Neural cell (in vitro differentiated cells): ENCODE data around the gene RFX8. TPM values are rescaled to one million over a fixed set of nuclear protein-coding genes. Genes with fewer than 3 reads are reported as not detected.

Experiments used
- H2AFZ ChIP-seq: fragments of 200-600, 300-800 bp; sonication (generic), shearing (Covaris generic); 2 replicates; pipeline ENCODE4 v1.6.0; 2014; ENCODE audit warnings: low read depth, mild to moderate bottlenecking, antibody characterized with exemption, low read length, moderate library complexity
- H3F3A ChIP-seq: fragments of 200-600 bp; shearing (Covaris generic); 2 replicates; pipeline ENCODE4 v1.6.1; 2016; ENCODE audit warnings: mild to moderate bottlenecking, moderate library complexity, mixed read lengths, antibody characterized with exemption, low read length; ENCODE audit not compliant: insufficient read depth, poor library complexity, severe bottlenecking
- H3K27ac ChIP-seq: fragments of 200-600, 300-800 bp; sonication (generic), shearing (Covaris generic); 2 replicates; pipeline ENCODE4 v1.5.1; 2014; ENCODE audit warnings: mild to moderate bottlenecking, low read length, moderate library complexity
- H3K27me3 ChIP-seq: fragments of 300-800, 200-600 bp; sonication (generic), shearing (Covaris generic); 2 replicates; pipeline ENCODE4 v1.6.0; 2014; ENCODE audit warnings: mild to moderate bottlenecking, low read depth, low read length, moderate library complexity; ENCODE audit not compliant: insufficient read depth
- H3K36me3 ChIP-seq: fragments of 300-800, 200-600 bp; sonication (generic), shearing (Covaris generic); 2 replicates; pipeline ENCODE4 v1.5.1; 2014; ENCODE audit warnings: mild to moderate bottlenecking, antibody characterized with exemption, low read length, moderate library complexity; ENCODE audit not compliant: insufficient read depth
- H3K4me2 ChIP-seq: fragments of 300-800, 200-600 bp; sonication (generic), shearing (Covaris generic); 2 replicates; pipeline ENCODE4 v1.6.0; 2014; ENCODE audit warnings: mild to moderate bottlenecking, low read length
- H3K4me3 ChIP-seq: fragments of 300-800, 200-600 bp; sonication (generic), shearing (Covaris generic); 2 replicates; pipeline ENCODE4 v1.5.1; 2014; ENCODE audit warnings: mild to moderate bottlenecking, low read length, moderate library complexity
- H3K79me2 ChIP-seq: fragments of 200-600 bp; shearing (Covaris generic); replicated peaks from 2 replicates; pipeline ENCODE4 v1.6.0; 2014; ENCODE audit warnings: mild to moderate bottlenecking, low read length, moderate library complexity; ENCODE audit not compliant: insufficient read depth
- H3K9ac ChIP-seq: fragments of 300-800, 200-600 bp; sonication (generic), shearing (Covaris generic); 2 replicates; pipeline ENCODE4 v1.6.1; 2016; ENCODE audit warnings: mild to moderate bottlenecking, low read length, mixed read lengths
- H3K9me2 ChIP-seq: fragments of 200-600 bp; shearing (Covaris generic); 2 replicates; pipeline ENCODE4 v1.6.1; 2016; ENCODE audit warnings: mild to moderate bottlenecking, low read length, mixed read lengths; ENCODE audit not compliant: insufficient read depth
- H3K9me3 ChIP-seq: fragments of 200-600, 300-800 bp; sonication (generic), shearing (Covaris generic); 2 replicates; pipeline ENCODE4 v1.6.1; 2016; ENCODE audit warnings: mild to moderate bottlenecking, mixed run types, low read length, moderate library complexity, mixed read lengths
- H4K20me1 ChIP-seq: fragments of 200-600 bp; shearing (Covaris generic); 2 replicates; pipeline ENCODE4 v1.6.1; 2016; ENCODE audit warnings: mild to moderate bottlenecking, mixed run types; ENCODE audit not compliant: insufficient read depth
- CTCF ChIP-seq: fragments of 450-650 bp; IDR thresholded peaks from 2 replicates; pipeline ENCODE4 v1.5.1; 2014; ENCODE audit warnings: antibody characterized with exemption, mild to moderate bottlenecking, moderate library complexity; ENCODE audit not compliant: poor library complexity, severe bottlenecking
- EP300 ChIP-seq: fragments of 450-650 bp; conservative IDR thresholded peaks from 2 replicates; pipeline ENCODE4 v1.6.1; 2014; ENCODE audit warnings: antibody characterized with exemption, mild to moderate bottlenecking, moderate library complexity; ENCODE audit not compliant: poor library complexity, severe bottlenecking
- EZH2 ChIP-seq: fragments of 200-600, 300-800 bp; shearing (Covaris generic), sonication (generic); IDR thresholded peaks from 2 replicates; pipeline ENCODE4 v1.6.1; 2014; ENCODE audit warnings: antibody characterized with exemption, low read length, borderline replicate concordance, mild to moderate bottlenecking; ENCODE audit not compliant: insufficient read depth, poor library complexity, severe bottlenecking
- MXI1 ChIP-seq: fragments of 450-650 bp; conservative IDR thresholded peaks from 2 replicates; pipeline ENCODE4 v1.6.1; 2014; ENCODE audit warnings: antibody characterized with exemption, mild to moderate bottlenecking; ENCODE audit not compliant: poor library complexity, severe bottlenecking
- POLR2AphosphoS5 ChIP-seq: IDR thresholded peaks from 2 replicates; pipeline ENCODE4 v1.6.1; 2012
- RAD21 ChIP-seq: fragments of 450-650 bp; conservative IDR thresholded peaks from 2 replicates; pipeline ENCODE4 v1.6.1; 2014; ENCODE audit warnings: antibody characterized with exemption, mild to moderate bottlenecking, moderate library complexity
- REST ChIP-seq: IDR thresholded peaks from 2 replicates; pipeline ENCODE4 v1.6.1; 2012; ENCODE audit warnings: borderline replicate concordance
- SMC3 ChIP-seq: fragments of 450-650 bp; conservative IDR thresholded peaks from 2 replicates; pipeline ENCODE4 v1.6.1; 2014; ENCODE audit warnings: antibody characterized with exemption, mild to moderate bottlenecking, moderate library complexity; ENCODE audit not compliant: poor library complexity
- TAF1 ChIP-seq: IDR thresholded peaks from 2 replicates; pipeline ENCODE4 v1.6.1; 2012; ENCODE audit warnings: low read depth
- polyA plus RNA-seq: library from polyadenylated mRNA; depleted of rRNA; stranded (reverse); fragments of >200 nt; gene quantifications from 2 replicates; pipeline ENCODE4 v1.2.3, GENCODE V29; 2014

The RFX8 gene
- polyA plus RNA-seq, 1 donor from 2014 or later = not detected

GRCh38 chr2:101485856-101486255 is 10.9 kb upstream of the RFX8 start:
- TF ChIP-seq CTCF (no peak), POLR2AphosphoS5 (no peak), MXI1 (no peak), TAF1 (no peak), REST (no peak), RAD21 (no peak), EZH2 (no peak), EP300 (no peak), SMC3 (no peak)
- H3K9ac ChIP-seq = no peak overlapping the region
- no peaks in the 10 kb centered on the region for H3F3A ChIP-seq
- no peak overlapping the region for H3K4me2 ChIP-seq
- H3K4me3 ChIP-seq = no peak overlapping the region
- no peaks in the 10 kb centered on the region for H3K36me3 ChIP-seq
- no peaks in the 10 kb centered on the region for H3K9me2 ChIP-seq
- no peaks in the 10 kb centered on the region for H3K79me2 ChIP-seq
- no peak overlapping the region for H2AFZ ChIP-seq
- H3K9me3 ChIP-seq = no peaks in the 10 kb centered on the region
- H4K20me1 ChIP-seq = no peaks in the 10 kb centered on the region
- no peaks in the 10 kb centered on the region for H3K27me3 ChIP-seq
- H3K27ac ChIP-seq = no peak overlapping the region

- Histone ChIP-seq H3K36me3 (no peaks in the 10 kb centered on the region), H3K79me2 (no peaks in the 10 kb centered on the region), H3K9me2 (no peaks in the 10 kb centered on the region), H2AFZ (no peak overlapping the region), H3K27me3 (no peaks in the 10 kb centered on the region), H3K4me2 (no peak overlapping the region), H3K9ac (no peak overlapping the region), H3K27ac (no peak overlapping the region), H3F3A (no peaks in the 10 kb centered on the region), H4K20me1 (no peaks in the 10 kb centered on the region), H3K9me3 (no peaks in the 10 kb centered on the region), H3K4me3 (no peak overlapping the region)
- TF ChIP-seq CTCF (no peak), TAF1 (no peak), REST (no peak), EZH2 (no peak)
Measured at GRCh38 chr2:101480764-101481163, 5.9 kb upstream of the RFX8 start.
